ENCODE measurements around the gene ABCB8. TPM values are rescaled to one million over a fixed set of nuclear protein-coding genes. Genes with fewer than 3 reads are reported as not detected.

Gene ABCB8
- total and polyA plus RNA-seq, 3 experiments from 2014 or later, result 18.4 to 52.3 (median 49.2) TPM

DNA sequence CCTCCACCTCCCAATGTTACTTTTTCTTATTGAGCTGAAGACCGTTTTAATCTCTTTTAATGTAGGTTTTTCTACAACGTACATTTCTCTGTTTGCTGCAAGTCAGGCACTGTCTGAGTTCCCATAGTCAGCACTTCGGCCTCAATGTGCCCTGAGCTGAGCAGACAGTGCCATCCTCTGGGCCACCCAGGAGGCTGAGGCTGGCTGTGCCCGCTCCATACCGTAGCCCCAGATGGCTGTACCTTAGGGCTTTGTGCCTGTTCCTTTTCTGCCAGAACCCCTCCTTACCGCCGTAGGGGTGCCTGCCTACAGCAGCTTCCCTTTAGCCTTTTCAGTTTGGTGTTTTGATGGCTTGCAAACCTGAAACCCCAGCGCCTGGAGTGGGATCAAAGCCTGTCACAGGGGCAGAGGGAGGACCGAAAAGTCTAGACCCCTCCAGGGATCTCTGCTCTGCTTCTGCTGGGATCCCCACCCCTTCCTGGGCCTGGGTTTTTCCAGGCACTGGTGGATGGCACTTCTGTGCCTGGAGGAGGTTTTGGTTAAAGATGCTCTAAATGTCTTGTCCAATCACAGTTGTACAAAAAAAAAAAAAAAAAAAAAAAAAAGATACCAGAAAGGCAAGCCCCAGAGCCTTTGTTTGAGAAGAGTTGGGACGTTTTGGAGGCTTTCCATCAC is 67.0 kb downstream of the ABCB8 start:
- POLR2A ChIA-PET, result interaction anchor here (1.3 kb wide), 1 partner anchor 15 kb away, joined by 3 read pairs; the partner anchor contains the start of gene FASTK
- Histone ChIP-seq H3K9me3 (ENCODE audit: low read length) (no peaks in the 10 kb centered on the region), H3K4me3 (ENCODE audit: low read length) (no peak overlapping the region), H3K4me1 (ENCODE audit: insufficient read depth, low read length) (no peaks in the 10 kb centered on the region), H3K36me3 (ENCODE audit: insufficient read depth, low read length) (no peaks in the 10 kb centered on the region), H3K27me3 (ENCODE audit: insufficient read depth, low read length, poor library complexity, severe bottlenecking) (no peaks in the 10 kb centered on the region), H3K27ac (ENCODE audit: low read depth, low read length) (no peak overlapping the region)
- CTCF ChIA-PET, result interaction anchor here (0.7 to 1.3 kb wide), 5 partner anchors 16 to 133 kb away, joined by 3 to 4 read pairs (median 3); partner anchors contain the start of gene ABCB8
- DNase-seq, result no peak
- H3K4me3 Mint-ChIP-seq, result no peak overlapping the region
- no peaks in the 10 kb centered on the region for H3K9me3 Mint-ChIP-seq
- H3K27ac Mint-ChIP-seq, result no peak overlapping the region
- H3K27me3 Mint-ChIP-seq, result no peaks in the 10 kb centered on the region
- peaks cover 0 to 1% (median 0%) of the 10 kb centered on the region in 3 donors for H3K4me1 Mint-ChIP-seq
- H3K36me3 Mint-ChIP-seq, result no peaks in the 10 kb centered on the region

DNA sequence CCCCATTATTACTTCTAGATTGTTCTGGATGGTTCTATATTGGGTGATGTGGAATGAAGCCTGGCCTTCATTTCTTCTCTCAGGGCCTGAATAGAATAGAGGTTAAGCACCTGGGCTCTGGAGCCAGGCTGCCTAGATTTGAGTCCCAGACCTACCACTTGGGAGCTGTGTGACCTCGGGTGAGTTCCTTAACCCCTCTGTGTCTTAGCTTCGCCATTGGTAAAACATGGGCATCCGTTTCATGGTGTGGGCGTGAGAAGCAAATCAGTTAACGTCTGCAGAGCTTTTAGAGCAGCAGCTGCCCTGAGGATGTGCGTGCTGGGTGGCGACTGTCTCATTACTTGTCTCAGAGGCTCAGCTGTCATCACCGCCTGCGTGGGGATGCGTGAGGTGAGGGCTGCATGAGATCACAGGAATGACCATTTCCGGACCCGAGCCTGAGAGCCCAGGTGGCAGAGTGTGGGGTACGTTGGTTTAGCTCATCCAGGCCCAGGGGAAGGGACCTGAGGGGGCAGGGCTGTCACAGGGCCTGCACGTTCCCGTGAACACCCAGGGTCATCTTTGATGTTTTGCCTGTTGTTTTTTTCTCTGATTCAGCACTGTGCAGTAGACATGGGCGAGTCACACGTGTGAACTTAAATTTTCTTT is 67.7 kb downstream of the ABCB8 start:
- ChIA-PET POLR2A (interaction anchor here (1.3 kb wide), 1 partner anchor 16 kb away, joined by 3 read pairs; the partner anchor contains the start of gene FASTK), CTCF (interaction anchor here (0.7 to 1.3 kb wide), 3 partner anchors 15 to 133 kb away, joined by 3 read pairs; no protein-coding TSS in a partner anchor)
- no peak overlapping the region for H3K4me3 Mint-ChIP-seq
- peaks cover 0 to 1% (median 0%) of the 10 kb centered on the region in 3 donors for H3K4me1 Mint-ChIP-seq
- H3K36me3 Mint-ChIP-seq, result no peaks in the 10 kb centered on the region
- no peaks in the 10 kb centered on the region for H3K9me3 ChIP-seq (ENCODE audit: low read length)
- no peaks in the 10 kb centered on the region for H3K36me3 ChIP-seq (ENCODE audit: insufficient read depth, low read length)
- no peaks in the 10 kb centered on the region for H3K9me3 Mint-ChIP-seq
- H3K4me1 ChIP-seq (ENCODE audit: insufficient read depth, low read length), result no peaks in the 10 kb centered on the region
- H3K4me3 ChIP-seq (ENCODE audit: low read length), result no peak overlapping the region
- H3K27me3 Mint-ChIP-seq, result no peaks in the 10 kb centered on the region
- DNase-seq, result no peak
- peak overlapping the region in 1 of 8 donors; percentile 43 for H3K27ac Mint-ChIP-seq
- H3K27ac ChIP-seq (ENCODE audit: low read depth, low read length), result no peak overlapping the region
- no peaks in the 10 kb centered on the region for H3K27me3 ChIP-seq (ENCODE audit: insufficient read depth, low read length, poor library complexity, severe bottlenecking)

Other genes starting within 250 kb of the ABCB8 start
- under 1 TPM; 0.20 to 0.27 TPM for gene TMEM176B, start 228.1 kb upstream of the ABCB8 start, total RNA-seq
- gene TMEM176B, start 228.1 kb upstream of the ABCB8 start, polyA plus RNA-seq, result not detected
- gene TMEM176A, start 227.7 kb upstream of the ABCB8 start, total RNA-seq, result under 1 TPM in 1 of 2 experiments, not detected in 1; 0.26 TPM
- not detected for gene TMEM176A, start 227.7 kb upstream of the ABCB8 start, polyA plus RNA-seq
- not detected for gene AOC1, start 175.9 kb upstream of the ABCB8 start, total RNA-seq
- gene AOC1, start 175.9 kb upstream of the ABCB8 start, polyA plus RNA-seq, result not detected
- gene KCNH2, start 50.1 kb upstream of the ABCB8 start, total RNA-seq, result under 1 TPM; 0.11 to 0.24 TPM
- gene KCNH2, start 50.1 kb upstream of the ABCB8 start, polyA plus RNA-seq, result 0.63 TPM
- 10 to 100 TPM in 1 of 2 experiments, 1 to 10 TPM in 1; 9.9 to 10.6 TPM for gene NOS3, start 37.4 kb upstream of the ABCB8 start, total RNA-seq
- gene NOS3, start 37.4 kb upstream of the ABCB8 start, polyA plus RNA-seq, result 5.2 TPM
- gene ATG9B, start 4.0 kb upstream of the ABCB8 start, total RNA-seq, result 1 to 10 TPM; 3.8 to 4.2 TPM
- 15.4 TPM for gene ATG9B, start 4.0 kb upstream of the ABCB8 start, polyA plus RNA-seq
- 1 to 10 TPM; 2.6 to 3.6 TPM for gene ASIC3, start 20.1 kb downstream of the ABCB8 start, total RNA-seq
- not detected for gene ASIC3, start 20.1 kb downstream of the ABCB8 start, polyA plus RNA-seq
- gene CDK5, start 29.4 kb downstream of the ABCB8 start, total RNA-seq, result 10 to 100 TPM; 20.5 to 23.2 TPM
- 14.3 TPM for gene CDK5, start 29.4 kb downstream of the ABCB8 start, polyA plus RNA-seq
- 100 to 1,000 TPM; 119 to 121 TPM for gene SLC4A2, start 31.1 kb downstream of the ABCB8 start, total RNA-seq
- 25.5 TPM for gene SLC4A2, start 31.1 kb downstream of the ABCB8 start, polyA plus RNA-seq
- gene FASTK, start 52.4 kb downstream of the ABCB8 start, total RNA-seq, result 10 to 100 TPM; 83.1 to 88.8 TPM
- 52.0 TPM for gene FASTK, start 52.4 kb downstream of the ABCB8 start, polyA plus RNA-seq
- 10 to 100 TPM; 81.7 to 83.5 TPM for gene TMUB1, start 55.0 kb downstream of the ABCB8 start, total RNA-seq
- gene TMUB1, start 55.0 kb downstream of the ABCB8 start, polyA plus RNA-seq, result 69.7 TPM
- gene AGAP3, start 58.0 kb downstream of the ABCB8 start, total RNA-seq, result 10 to 100 TPM; 39.9 to 40.7 TPM
- gene AGAP3, start 58.0 kb downstream of the ABCB8 start, polyA plus RNA-seq, result 8.0 TPM
- gene GBX1, start 139.2 kb downstream of the ABCB8 start, total RNA-seq, result not detected
- gene GBX1, start 139.2 kb downstream of the ABCB8 start, polyA plus RNA-seq, result not detected
- not detected for gene ASB10, start 158.8 kb downstream of the ABCB8 start, total RNA-seq
- not detected for gene ASB10, start 158.8 kb downstream of the ABCB8 start, polyA plus RNA-seq
- gene H2BK1, start 182.0 kb downstream of the ABCB8 start, total RNA-seq, result under 1 TPM in 1 of 2 experiments, not detected in 1; 0.57 TPM
- gene H2BK1, start 182.0 kb downstream of the ABCB8 start, polyA plus RNA-seq, result not detected
- gene ABCF2, start 198.8 kb downstream of the ABCB8 start, total RNA-seq, result 10 to 100 TPM; 86.5 to 95.1 TPM
- gene ABCF2, start 198.8 kb downstream of the ABCB8 start, polyA plus RNA-seq, result 36.7 TPM
- gene CHPF2, start 204.0 kb downstream of the ABCB8 start, total RNA-seq, result 10 to 100 TPM; 36.6 to 37.0 TPM
- gene CHPF2, start 204.0 kb downstream of the ABCB8 start, polyA plus RNA-seq, result 31.3 TPM
- gene SMARCD3, start 220.2 kb downstream of the ABCB8 start, total RNA-seq, result 1 to 10 TPM; 1.8 to 2.1 TPM
- gene SMARCD3, start 220.2 kb downstream of the ABCB8 start, polyA plus RNA-seq, result 5.7 TPM

Measured in CD8-positive, alpha-beta memory T cell (primary cell).